HEK293 (cell line): Measurements from ENCODE around the gene ENC1.
A peak's percentile ranks its signal among the peaks of the same experiment; 100 is the strongest.

ENCODE experiments used
- CTCF ChIA-PET: fragments of 350-600 bp; formaldehyde crosslinking; extraction: SDS; loops from one replicate; lab custom pipeline; 2021; ENCODE audit warnings: antibody characterized with exemption; lab: Yijun Ruan, JAX
- POLR2A ChIA-PET: fragments of 300-600 bp; formaldehyde crosslinking; extraction: SDS; loops from one replicate; lab custom pipeline; 2020; ENCODE audit warnings: antibody characterized with exemption, inconsistent platforms; lab: Yijun Ruan, JAX
- H3K27ac ChIP-seq: fragments of 200-500 bp; sonication (Bioruptor generic); 2 replicates; pipeline ENCODE4 v1.5.1; 2014; ENCODE audit warnings: low read depth, low read length, control low read depth, inconsistent platforms; ENCODE audit errors: extremely low read depth
- H3K36me3 ChIP-seq, 2 experiments: fragments of 200-500 bp in 1 of 2; sonication (Bioruptor generic) in 1 of 2; 1 replicate in 1 of 2; 2 replicates in 1 of 2; pipeline ENCODE4 v1.5.1; 2014 to 2017; ENCODE audit warnings: inconsistent platforms in 2 of 2, low read length in 2 of 2; ENCODE audit not compliant: control insufficient read depth in 2 of 2, insufficient read depth in 1 of 2
- H3K4me1 ChIP-seq: fragments of 200-500 bp; sonication (Bioruptor generic); 2 replicates; pipeline ENCODE4 v1.5.1; 2014; ENCODE audit warnings: mild to moderate bottlenecking, low read length, inconsistent platforms; ENCODE audit not compliant: control insufficient read depth, insufficient read depth
- H3K4me3 ChIP-seq: 2 replicates; pipeline ENCODE4 v1.5.1; 2011; ENCODE audit warnings: low read depth, mild to moderate bottlenecking, control low read depth, low read length, moderate library complexity
- H3K9me3 ChIP-seq: fragments of 200-500 bp; sonication (Bioruptor generic); 2 replicates; pipeline ENCODE4 v1.5.1; 2014; ENCODE audit warnings: low read depth, low read length, inconsistent platforms; ENCODE audit not compliant: control insufficient read depth, insufficient read depth
- GFI1B ChIP-seq: fragments of 450-650 bp; formaldehyde crosslinking; IDR thresholded peaks from 2 replicates; pipeline ENCODE4 v1.5.1; 2016; ENCODE audit warnings: missing biosample characterization, missing genetic modification characterization
- IKZF3 ChIP-seq: fragments of 450-650 bp; IDR thresholded peaks from 2 replicates; pipeline ENCODE4 v1.5.0; 2018; ENCODE audit warnings: missing biosample characterization, mild to moderate bottlenecking, missing genetic modification characterization, moderate library complexity
- KLF10 ChIP-seq: fragments of 450-650 bp; IDR thresholded peaks from 2 replicates; pipeline ENCODE4 v1.5.1; 2018; ENCODE audit warnings: missing biosample characterization, mild to moderate bottlenecking, missing genetic modification characterization
- OSR2 ChIP-seq: fragments of 450-650 bp; formaldehyde crosslinking; IDR thresholded peaks from 2 replicates; pipeline ENCODE4 v1.5.1; 2016; ENCODE audit warnings: missing biosample characterization, missing genetic modification characterization
- WT1 ChIP-seq: fragments of 450-650 bp; formaldehyde crosslinking; IDR thresholded peaks from 2 replicates; pipeline ENCODE4 v1.5.1; 2016; ENCODE audit warnings: missing biosample characterization, missing genetic modification characterization
- ZNF10 ChIP-seq: fragments of 450-650 bp; formaldehyde crosslinking; IDR thresholded peaks from 2 replicates; pipeline ENCODE4 v1.5.1; 2017; ENCODE audit warnings: missing biosample characterization, missing genetic modification characterization
- ZNF184 ChIP-seq: fragments of 450-650 bp; IDR thresholded peaks from 2 replicates; pipeline ENCODE4 v1.5.1; 2018; ENCODE audit warnings: missing biosample characterization, mild to moderate bottlenecking, missing genetic modification characterization
- ZNF2 ChIP-seq: fragments of 450-650 bp; formaldehyde crosslinking; IDR thresholded peaks from 2 replicates; pipeline ENCODE4 v1.5.1; 2016; ENCODE audit warnings: missing biosample characterization, missing genetic modification characterization
- ZNF214 ChIP-seq: fragments of 450-650 bp; formaldehyde crosslinking; IDR thresholded peaks from 2 replicates; pipeline ENCODE4 v1.5.1; 2017; ENCODE audit warnings: missing biosample characterization, mild to moderate bottlenecking, missing genetic modification characterization, borderline replicate concordance
- ZNF23 ChIP-seq: fragments of 450-650 bp; formaldehyde crosslinking; IDR thresholded peaks from 2 replicates; pipeline ENCODE4 v1.5.1; 2016; ENCODE audit warnings: missing biosample characterization, missing genetic modification characterization, borderline replicate concordance
- ZNF324 ChIP-seq: fragments of 450-650 bp; formaldehyde crosslinking; IDR thresholded peaks from 2 replicates; pipeline ENCODE4 v1.5.1; 2016; ENCODE audit warnings: missing biosample characterization, missing genetic modification characterization
- ZNF449 ChIP-seq: fragments of 450-650 bp; formaldehyde crosslinking; IDR thresholded peaks from 2 replicates; pipeline ENCODE4 v1.5.1; 2017; ENCODE audit warnings: missing biosample characterization, mild to moderate bottlenecking, missing genetic modification characterization, moderate library complexity
- ZNF473 ChIP-seq: fragments of 450-650 bp; formaldehyde crosslinking; IDR thresholded peaks from 2 replicates; pipeline ENCODE4 v1.5.1; 2017; ENCODE audit warnings: missing biosample characterization, missing genetic modification characterization
- ZNF513 ChIP-seq: fragments of 450-650 bp; IDR thresholded peaks from 2 replicates; pipeline ENCODE4 v1.5.1; 2018; ENCODE audit warnings: missing biosample characterization, missing genetic modification characterization
- ZNF530 ChIP-seq: fragments of 450-650 bp; formaldehyde crosslinking; IDR thresholded peaks from 2 replicates; pipeline ENCODE4 v1.5.1; 2016; ENCODE audit warnings: low read depth, missing biosample characterization, missing genetic modification characterization
- ZNF544 ChIP-seq: fragments of 450-650 bp; formaldehyde crosslinking; IDR thresholded peaks from 2 replicates; pipeline ENCODE4 v1.5.0; 2017; ENCODE audit warnings: missing biosample characterization, missing genetic modification characterization
- ZNF560 ChIP-seq: fragments of 450-650 bp; formaldehyde crosslinking; IDR thresholded peaks from 2 replicates; pipeline ENCODE4 v1.5.1; 2017; ENCODE audit warnings: missing biosample characterization, missing genetic modification characterization, borderline replicate concordance
- ZNF626 ChIP-seq: fragments of 450-650 bp; sonication (Bioruptor Pico); formaldehyde crosslinking; IDR thresholded peaks from 2 replicates; pipeline ENCODE4 v1.5.1; 2018; ENCODE audit warnings: missing biosample characterization, missing genetic modification characterization, inconsistent platforms
- ZNF660 ChIP-seq: fragments of 450-650 bp; IDR thresholded peaks from 2 replicates; pipeline ENCODE4 v1.5.1; 2018; ENCODE audit warnings: missing biosample characterization, mild to moderate bottlenecking, missing genetic modification characterization
- ZNF837 ChIP-seq: fragments of 450-650 bp; formaldehyde crosslinking; IDR thresholded peaks from 2 replicates; pipeline ENCODE4 v1.5.1; 2016; ENCODE audit warnings: missing biosample characterization, missing genetic modification characterization
- TF ChIP-seq, protein P1 (sequence below): fragments of 450-650 bp; formaldehyde crosslinking; IDR thresholded peaks from 2 replicates; pipeline ENCODE4; 2016; ENCODE audit warnings: missing biosample characterization, missing genetic modification characterization
- TF ChIP-seq, protein P2 (sequence below): IDR thresholded peaks from 2 replicates; pipeline ENCODE4 v1.6.1; 2011; ENCODE audit warnings: mild to moderate bottlenecking, low read depth, low read length, borderline replicate concordance
- TF ChIP-seq, protein P3 (sequence below): fragments of 450-650 bp; formaldehyde crosslinking; IDR thresholded peaks from 2 replicates; pipeline ENCODE4 v1.5.1; 2016; ENCODE audit warnings: missing biosample characterization, missing genetic modification characterization
- TF ChIP-seq, protein P4 (sequence below): fragments of 450-650 bp; formaldehyde crosslinking; IDR thresholded peaks from 2 replicates; pipeline ENCODE4 v1.5.1; 2016; ENCODE audit warnings: missing biosample characterization, missing genetic modification characterization, borderline replicate concordance
- TF ChIP-seq, protein P5 (sequence below): fragments of 450-650 bp; IDR thresholded peaks from 2 replicates; pipeline ENCODE4 v1.5.1; 2018; ENCODE audit warnings: missing biosample characterization, mild to moderate bottlenecking, missing genetic modification characterization

Gene ENC1

GRCh38 chr5:74632947-74633356 lies 7.6 kb downstream of the ENC1 start (continued):
- TF ChIP-seq ZNF324 (tag by site-specific recombination) = no peak

DNA sequence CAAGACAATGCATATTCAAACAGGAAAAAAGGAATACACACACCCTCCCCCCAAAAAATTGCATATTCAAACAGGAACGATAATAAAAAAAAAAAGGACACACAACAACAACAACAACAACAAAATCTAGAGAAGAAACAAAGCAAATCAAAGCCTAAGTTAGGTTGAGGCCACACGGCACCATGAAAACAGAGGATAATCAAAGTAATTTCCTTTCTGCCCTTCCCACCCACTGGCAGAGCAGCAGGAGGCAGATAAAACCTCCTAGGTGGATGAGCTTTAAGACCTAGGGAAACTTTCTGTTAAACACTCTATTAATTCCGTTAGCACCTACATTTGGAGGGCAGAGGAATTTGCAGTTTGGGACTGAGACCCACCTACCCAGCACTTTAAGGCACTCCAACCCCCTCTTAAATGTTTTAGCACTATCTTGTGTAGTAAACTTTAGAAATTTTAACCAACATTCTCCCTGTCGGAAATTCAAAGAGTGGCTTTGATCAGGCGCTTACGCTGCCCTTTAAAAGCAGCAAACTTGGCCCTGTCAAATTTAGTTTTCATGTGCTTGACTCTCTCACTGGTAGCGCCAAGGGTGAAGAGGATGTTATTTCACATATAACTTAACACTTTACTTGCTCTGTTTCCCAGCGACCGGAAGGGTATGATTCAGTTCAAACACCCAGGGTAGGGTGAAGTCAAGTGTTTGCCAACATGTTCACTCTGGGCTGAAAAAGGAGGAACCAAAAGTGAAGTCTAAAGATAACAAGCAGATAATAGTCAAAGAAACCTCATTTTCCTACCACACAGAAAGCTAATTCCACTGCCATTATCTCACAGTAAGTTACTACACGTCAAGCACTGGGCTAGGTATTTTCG lies 9.2 kb downstream of the ENC1 start:
- Histone ChIP-seq H3K27ac (peak overlapping the region; percentile 93), H3K9me3 (no peaks in the 10 kb centered on the region), H3K36me3 (peaks cover 4 to 59% of the 10 kb centered on the region in 2 experiments), H3K4me3 (no peak overlapping the region), H3K4me1 (peaks cover 29% of the 10 kb centered on the region)
- ChIA-PET POLR2A (interaction anchor here (1.2 to 3.0 kb wide), 2 partner anchors 9 to 10 kb away, joined by 3 to 29 read pairs; partner anchors contain the start of gene ENC1), CTCF (interaction anchor here (0.7 to 1.6 kb wide), 3 partner anchors 10 to 1416 kb away, joined by 3 to 5 read pairs (median 3); partner anchors contain the start of gene ENC1)
- TF ChIP-seq IKZF3 (tag by site-specific recombination) (0 out of 2 replicates have a peak, but pooled peaks have one; percentile 10), ZNF449 (tag by site-specific recombination) (no peak), ZNF530 (tag by site-specific recombination) (no peak), ZNF473 (tag by site-specific recombination) (no peak), ZNF544 (tag by site-specific recombination) (no peak), ZNF626 (tag by site-specific recombination) (no peak), ZNF184 (no peak), ZNF660 (peak; percentile 49; the same call in 1 of the 2 replicates), ZNF23 (tag by site-specific recombination) (no peak), ZNF214 (tag by site-specific recombination) (no peak), GFI1B (tag by site-specific recombination) (peak; percentile 92), ZNF560 (no peak), ZNF513 (tag by site-specific recombination) (no peak), ZNF2 (tag by site-specific recombination) (0 out of 2 replicates have a peak, but pooled peaks have one; percentile 20), WT1 (tag by site-specific recombination) (peak; percentile 86), KLF10 (no peak), ZNF10 (peak; percentile 12; the same call in 1 of the 2 replicates), OSR2 (no peak; the same call in 1 of the 2 replicates), ZNF837 (tag by site-specific recombination) (no peak)
- TF ChIP-seq, protein P1, sequence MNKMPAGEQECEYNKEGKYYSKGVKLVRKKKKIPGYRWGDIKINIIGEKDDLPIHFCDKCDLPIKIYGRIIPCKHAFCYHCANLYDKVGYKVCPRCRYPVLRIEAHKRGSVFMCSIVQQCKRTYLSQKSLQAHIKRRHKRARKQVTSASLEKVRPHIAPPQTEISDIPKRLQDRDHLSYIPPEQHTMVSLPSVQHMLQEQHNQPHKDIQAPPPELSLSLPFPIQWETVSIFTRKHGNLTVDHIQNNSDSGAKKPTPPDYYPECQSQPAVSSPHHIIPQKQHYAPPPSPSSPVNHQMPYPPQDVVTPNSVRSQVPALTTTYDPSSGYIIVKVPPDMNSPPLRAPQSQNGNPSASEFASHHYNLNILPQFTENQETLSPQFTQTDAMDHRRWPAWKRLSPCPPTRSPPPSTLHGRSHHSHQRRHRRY = no peak
- TF ChIP-seq, protein P2, sequence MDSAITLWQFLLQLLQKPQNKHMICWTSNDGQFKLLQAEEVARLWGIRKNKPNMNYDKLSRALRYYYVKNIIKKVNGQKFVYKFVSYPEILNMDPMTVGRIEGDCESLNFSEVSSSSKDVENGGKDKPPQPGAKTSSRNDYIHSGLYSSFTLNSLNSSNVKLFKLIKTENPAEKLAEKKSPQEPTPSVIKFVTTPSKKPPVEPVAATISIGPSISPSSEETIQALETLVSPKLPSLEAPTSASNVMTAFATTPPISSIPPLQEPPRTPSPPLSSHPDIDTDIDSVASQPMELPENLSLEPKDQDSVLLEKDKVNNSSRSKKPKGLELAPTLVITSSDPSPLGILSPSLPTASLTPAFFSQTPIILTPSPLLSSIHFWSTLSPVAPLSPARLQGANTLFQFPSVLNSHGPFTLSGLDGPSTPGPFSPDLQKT = no peak
- TF ChIP-seq, protein P3, sequence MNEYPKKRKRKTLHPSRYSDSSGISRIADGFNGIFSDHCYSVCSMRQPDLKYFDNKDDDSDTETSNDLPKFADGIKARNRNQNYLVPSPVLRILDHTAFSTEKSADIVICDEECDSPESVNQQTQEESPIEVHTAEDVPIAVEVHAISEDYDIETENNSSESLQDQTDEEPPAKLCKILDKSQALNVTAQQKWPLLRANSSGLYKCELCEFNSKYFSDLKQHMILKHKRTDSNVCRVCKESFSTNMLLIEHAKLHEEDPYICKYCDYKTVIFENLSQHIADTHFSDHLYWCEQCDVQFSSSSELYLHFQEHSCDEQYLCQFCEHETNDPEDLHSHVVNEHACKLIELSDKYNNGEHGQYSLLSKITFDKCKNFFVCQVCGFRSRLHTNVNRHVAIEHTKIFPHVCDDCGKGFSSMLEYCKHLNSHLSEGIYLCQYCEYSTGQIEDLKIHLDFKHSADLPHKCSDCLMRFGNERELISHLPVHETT (tag by site-specific recombination) = peak; percentile 25; the same call in 1 of the 2 replicates
- TF ChIP-seq, protein P4, sequence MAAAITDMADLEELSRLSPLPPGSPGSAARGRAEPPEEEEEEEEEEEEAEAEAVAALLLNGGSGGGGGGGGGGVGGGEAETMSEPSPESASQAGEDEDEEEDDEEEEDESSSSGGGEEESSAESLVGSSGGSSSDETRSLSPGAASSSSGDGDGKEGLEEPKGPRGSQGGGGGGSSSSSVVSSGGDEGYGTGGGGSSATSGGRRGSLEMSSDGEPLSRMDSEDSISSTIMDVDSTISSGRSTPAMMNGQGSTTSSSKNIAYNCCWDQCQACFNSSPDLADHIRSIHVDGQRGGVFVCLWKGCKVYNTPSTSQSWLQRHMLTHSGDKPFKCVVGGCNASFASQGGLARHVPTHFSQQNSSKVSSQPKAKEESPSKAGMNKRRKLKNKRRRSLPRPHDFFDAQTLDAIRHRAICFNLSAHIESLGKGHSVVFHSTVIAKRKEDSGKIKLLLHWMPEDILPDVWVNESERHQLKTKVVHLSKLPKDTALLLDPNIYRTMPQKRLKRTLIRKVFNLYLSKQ (tag by site-specific recombination) = no peak
- TF ChIP-seq, protein P5, sequence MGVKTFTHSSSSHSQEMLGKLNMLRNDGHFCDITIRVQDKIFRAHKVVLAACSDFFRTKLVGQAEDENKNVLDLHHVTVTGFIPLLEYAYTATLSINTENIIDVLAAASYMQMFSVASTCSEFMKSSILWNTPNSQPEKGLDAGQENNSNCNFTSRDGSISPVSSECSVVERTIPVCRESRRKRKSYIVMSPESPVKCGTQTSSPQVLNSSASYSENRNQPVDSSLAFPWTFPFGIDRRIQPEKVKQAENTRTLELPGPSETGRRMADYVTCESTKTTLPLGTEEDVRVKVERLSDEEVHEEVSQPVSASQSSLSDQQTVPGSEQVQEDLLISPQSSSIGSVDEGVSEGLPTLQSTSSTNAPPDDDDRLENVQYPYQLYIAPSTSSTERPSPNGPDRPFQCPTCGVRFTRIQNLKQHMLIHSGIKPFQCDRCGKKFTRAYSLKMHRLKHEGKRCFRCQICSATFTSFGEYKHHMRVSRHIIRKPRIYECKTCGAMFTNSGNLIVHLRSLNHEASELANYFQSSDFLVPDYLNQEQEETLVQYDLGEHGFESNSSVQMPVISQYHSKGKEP (tag by site-specific recombination) = no peak
